Measurements from ENCODE around the gene RFX8.

The RFX8 gene

DNA sequence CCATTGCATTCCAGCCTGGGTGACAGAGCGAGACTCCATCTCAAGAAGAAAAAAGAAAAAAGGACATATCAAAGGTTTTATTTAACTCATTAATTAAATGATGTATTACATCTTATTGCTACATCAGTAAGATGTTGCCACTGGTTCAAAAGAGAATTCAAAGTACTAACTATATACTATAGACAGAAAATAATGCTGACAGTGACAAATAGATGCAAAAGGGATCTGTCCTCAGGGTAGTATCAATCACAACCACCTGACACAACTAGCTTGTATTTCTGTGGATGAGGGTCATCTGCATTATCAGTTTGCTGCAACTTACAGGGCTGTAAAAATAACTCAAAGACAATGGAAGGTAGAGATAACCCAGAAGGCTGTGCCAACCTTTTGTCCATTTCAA, 71.2 kb downstream of the RFX8 start:
- TF ChIP-seq, protein P1, sequence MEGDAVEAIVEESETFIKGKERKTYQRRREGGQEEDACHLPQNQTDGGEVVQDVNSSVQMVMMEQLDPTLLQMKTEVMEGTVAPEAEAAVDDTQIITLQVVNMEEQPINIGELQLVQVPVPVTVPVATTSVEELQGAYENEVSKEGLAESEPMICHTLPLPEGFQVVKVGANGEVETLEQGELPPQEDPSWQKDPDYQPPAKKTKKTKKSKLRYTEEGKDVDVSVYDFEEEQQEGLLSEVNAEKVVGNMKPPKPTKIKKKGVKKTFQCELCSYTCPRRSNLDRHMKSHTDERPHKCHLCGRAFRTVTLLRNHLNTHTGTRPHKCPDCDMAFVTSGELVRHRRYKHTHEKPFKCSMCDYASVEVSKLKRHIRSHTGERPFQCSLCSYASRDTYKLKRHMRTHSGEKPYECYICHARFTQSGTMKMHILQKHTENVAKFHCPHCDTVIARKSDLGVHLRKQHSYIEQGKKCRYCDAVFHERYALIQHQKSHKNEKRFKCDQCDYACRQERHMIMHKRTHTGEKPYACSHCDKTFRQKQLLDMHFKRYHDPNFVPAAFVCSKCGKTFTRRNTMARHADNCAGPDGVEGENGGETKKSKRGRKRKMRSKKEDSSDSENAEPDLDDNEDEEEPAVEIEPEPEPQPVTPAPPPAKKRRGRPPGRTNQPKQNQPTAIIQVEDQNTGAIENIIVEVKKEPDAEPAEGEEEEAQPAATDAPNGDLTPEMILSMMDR (IDR thresholded peaks at IDR 0.05; ENCODE audit: low read length, missing control alignments) = no peak
- no peak for DNase-seq (ENCODE audit: low read depth)
- H3K4me3 ChIP-seq (replicated peaks; ENCODE audit: low read depth, low read length) = no peak overlapping the region

GRCh38 chr2:101402630-101403029, 72.3 kb downstream of the RFX8 start:
- DNase-seq (ENCODE audit: low read depth) = no peak
- TF ChIP-seq, protein P1 (IDR thresholded peaks at IDR 0.05; ENCODE audit: low read length, missing control alignments) = no peak

DNA sequence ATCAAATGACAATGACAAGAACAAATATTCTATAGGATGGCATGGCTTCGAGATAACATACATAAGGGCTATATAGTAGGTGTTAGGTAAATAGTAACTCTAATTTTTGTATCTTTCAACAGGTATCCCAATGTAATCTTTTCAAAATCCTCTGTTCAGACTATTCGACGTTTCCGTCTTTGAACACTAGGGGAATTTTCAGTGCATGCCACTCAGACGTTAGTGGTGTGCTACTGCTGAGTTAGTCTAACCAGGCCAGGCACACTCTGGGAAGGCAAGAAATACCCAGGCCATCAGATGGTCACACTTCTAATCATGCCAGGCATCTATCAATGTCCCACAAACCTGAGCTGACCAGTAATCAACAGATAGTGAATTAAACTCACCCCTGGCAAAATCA, 73.0 kb downstream of the RFX8 start:
- TF ChIP-seq, protein P1 (IDR thresholded peaks at IDR 0.05; ENCODE audit: low read length, missing control alignments) = no peak
- DNase-seq (ENCODE audit: low read depth) = no peak
- no peak overlapping the region for H3K4me3 ChIP-seq (replicated peaks; ENCODE audit: low read depth, low read length)

More at GRCh38 chr2:101402630-101403029, 72.3 kb downstream of the RFX8 start:
- no peak overlapping the region for H3K4me3 ChIP-seq (replicated peaks; ENCODE audit: low read depth, low read length)

GRCh38 chr2:101401326-101401665, 73.6 kb downstream of the RFX8 start:
- TF ChIP-seq, protein P1 (IDR thresholded peaks at IDR 0.05; ENCODE audit: low read length, missing control alignments) = no peak

DNA sequence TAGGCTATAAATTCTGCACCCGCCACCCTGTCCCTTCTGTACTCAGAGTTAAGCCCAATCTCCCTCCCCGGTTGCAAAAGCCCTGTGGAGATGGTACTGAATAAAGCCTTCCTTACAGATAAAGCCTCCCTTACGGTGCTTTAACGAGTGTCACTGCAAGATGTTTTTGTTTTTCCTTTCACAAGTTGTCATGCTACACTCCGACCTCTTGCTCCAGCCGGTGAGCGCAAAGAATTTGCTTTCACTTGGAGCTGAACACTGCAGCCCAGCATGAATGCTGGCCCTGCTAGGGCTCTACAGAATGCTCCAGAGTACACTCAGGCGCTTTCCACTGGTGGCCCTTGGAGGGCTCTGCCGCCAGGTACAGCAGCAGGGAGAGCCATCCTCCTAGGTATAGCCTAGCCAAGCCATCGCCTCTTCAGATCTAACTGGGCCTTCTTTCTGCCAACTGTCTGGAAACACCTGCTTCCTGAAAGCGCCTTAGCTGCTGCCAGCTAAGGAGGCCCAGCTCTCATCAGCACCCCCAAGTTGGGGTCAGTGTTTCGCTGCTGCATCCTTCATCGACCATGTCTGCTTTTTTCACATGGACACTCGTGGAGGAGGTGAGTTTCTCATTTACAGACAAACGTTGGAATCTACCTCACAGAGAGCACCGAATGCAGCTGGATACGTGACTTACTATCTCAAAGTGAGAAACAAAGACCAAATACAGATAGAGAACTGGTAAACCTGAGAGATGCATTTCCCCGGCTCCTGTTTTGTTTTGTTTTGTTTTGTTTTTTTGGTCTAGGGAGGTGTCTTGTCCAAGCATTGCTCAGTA, 74.2 kb downstream of the RFX8 start:
- TF ChIP-seq, protein P1 (IDR thresholded peaks at IDR 0.05; ENCODE audit: low read length, missing control alignments) = no peak
- DNase-seq (ENCODE audit: low read depth) = no peak

More at GRCh38 chr2:101401326-101401665, 73.6 kb downstream of the RFX8 start:
- no peak for DNase-seq (ENCODE audit: low read depth)
- no peak overlapping the region for H3K4me3 ChIP-seq (replicated peaks; ENCODE audit: low read depth, low read length)

GRCh38 chr2:101400048-101400447, 74.9 kb downstream of the RFX8 start:
- no peak for DNase-seq (ENCODE audit: low read depth)
- TF ChIP-seq, protein P1 (IDR thresholded peaks at IDR 0.05; ENCODE audit: low read length, missing control alignments) = no peak
- no peak overlapping the region for H3K4me3 ChIP-seq (replicated peaks; ENCODE audit: low read depth, low read length)

More for the DNA sequence above, 74.2 kb downstream of the RFX8 start:
- H3K4me3 ChIP-seq (replicated peaks; ENCODE audit: low read depth, low read length) = no peak overlapping the region

Data from fibroblast of pulmonary artery (primary cell).